COLO668 (cell line): ENCODE measurements around the gene RPS16.

Source experiments
- DNase-seq: peaks from one replicate; lab custom pipeline; 2025; ENCODE audit not compliant: unreplicated experiment; lab: John Stamatoyannopoulos, UW

The RPS16 gene

DNA sequence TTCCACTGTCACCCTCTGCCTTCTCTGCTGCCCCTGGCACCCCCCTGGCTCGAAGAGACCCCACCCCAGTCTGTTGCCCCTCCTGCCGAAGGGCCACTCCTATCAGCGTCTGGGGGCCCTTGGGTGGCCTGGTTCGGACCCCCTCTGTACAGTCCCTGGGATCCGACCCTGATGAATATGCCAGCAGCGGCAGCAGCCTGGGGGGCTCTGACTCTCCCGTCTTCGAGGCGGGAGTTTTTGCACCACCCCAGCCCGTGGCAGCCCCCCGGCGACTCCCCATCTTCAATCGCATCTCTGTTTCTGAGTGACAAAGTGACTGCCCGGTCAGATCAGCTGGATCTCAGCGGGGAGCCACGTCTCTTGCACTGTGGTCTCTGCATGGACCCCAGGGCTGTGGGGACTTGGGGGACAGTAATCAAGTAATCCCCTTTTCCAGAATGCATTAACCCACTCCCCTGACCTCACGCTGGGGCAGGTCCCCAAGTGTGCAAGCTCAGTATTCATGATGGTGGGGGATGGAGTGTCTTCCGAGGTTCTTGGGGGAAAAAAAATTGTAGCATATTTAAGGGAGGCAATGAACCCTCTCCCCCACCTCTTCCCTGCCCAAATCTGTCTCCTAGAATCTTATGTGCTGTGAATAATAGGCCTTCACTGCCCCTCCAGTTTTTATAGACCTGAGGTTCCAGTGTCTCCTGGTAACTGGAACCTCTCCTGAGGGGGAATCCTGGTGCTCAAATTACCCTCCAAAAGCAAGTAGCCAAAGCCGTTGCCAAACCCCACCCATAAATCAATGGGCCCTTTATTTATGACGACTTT lies 27.1 kb downstream of the RPS16 start:
- peak; percentile 34 for DNase-seq

GRCh38 chr19:39407660-39408391 lies 27.9 kb downstream of the RPS16 start:
- DNase-seq = peak; percentile 65

DNA sequence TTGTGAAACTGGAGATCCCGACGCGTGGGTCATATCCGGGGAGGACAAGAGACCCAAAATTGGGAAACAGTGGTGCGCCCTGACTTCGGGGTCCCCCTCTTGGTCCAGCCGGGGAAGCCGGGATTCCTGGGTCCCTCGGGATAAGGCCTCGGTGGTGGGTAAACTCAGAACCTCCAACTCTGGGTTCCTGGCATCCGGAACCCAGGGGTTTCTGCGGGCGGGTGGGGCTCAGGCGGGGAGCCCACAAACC lies 28.4 kb downstream of the RPS16 start:
- DNase-seq = no peak

- DNase-seq = peak; percentile 85
Measured at GRCh38 chr19:39406656-39407409, 28.9 kb downstream of the RPS16 start, which contains the start of gene ZFP36. Gene ZFP36 (plus strand): TSS chr19:39406847. CDS start chr19:39406905, 58 bp downstream.

DNA sequence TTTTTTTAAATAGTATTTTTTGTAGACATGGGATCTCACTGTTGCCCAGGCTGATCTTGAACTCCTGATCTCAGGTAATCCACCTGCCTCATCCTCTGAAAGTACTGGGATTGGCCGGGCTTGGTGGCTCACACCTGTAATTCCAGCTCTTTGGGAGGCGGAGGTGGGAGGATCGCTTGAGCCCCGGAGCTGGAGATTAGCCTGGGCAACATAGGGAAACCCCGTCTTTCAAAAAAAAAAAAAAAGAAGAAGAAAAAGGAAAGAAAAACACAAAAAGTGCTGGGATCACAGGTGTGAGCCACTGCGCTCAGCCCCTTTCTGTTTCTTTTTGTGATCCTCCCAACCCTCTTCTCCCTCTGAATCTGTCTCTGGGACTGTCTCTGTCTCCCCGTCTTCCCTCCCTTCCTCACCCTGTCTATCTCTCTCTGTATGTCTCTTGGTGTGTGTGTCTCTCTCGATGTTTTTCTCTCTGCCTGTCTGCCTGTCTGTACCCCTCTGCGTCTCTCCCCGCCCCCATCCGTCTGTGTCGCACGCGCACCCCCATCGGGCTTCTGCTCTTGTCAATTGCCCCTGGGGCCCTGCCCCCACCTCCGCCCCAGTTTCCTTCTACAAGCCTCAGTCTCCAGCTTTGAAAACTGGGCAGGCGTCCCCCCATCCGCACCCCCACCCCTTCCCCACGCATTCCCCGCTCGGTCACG lies 29.6 kb downstream of the RPS16 start:
- DNase-seq = no peak

DNA sequence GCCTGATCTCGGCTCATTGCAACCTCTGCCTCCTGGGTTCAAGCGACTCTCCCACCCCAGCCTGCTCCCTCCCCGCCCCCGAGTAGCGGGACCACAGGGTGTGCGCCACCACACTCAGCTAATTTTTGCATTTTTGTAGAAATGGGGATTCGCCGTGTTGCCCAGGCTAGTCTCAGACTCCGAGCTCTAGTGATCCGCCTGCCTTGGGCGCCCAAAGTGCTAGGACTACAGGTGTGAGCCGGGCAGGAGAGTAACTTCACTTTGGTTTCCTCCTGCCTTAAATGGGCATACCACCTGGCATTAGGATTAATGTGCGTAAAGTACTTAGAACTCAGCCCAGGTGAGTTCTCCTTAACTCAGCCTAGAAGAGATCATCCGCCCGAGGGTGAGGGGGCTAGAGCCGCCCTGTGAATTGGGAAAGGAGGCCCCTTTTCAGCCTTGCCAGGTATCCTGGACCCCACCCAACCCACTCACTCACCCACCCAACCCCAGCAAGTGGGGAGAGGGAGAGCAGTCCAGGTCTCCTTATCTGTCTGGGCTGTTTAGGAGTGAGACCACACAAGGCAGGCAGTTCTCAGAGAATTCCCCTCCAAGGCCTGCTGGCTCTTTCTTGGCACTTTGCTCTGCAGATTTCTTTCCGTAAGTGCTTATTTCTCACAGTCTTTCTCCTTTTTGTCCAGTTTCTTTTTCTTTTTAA lies 30.3 kb downstream of the RPS16 start:
- no peak for DNase-seq

GRCh38 chr19:39403331-39404312 lies 32.1 kb downstream of the RPS16 start:
- DNase-seq = peak; percentile 93

GRCh38 chr19:39402346-39403300 lies 33.1 kb downstream of the RPS16 start:
- DNase-seq = peak; percentile 88

DNA sequence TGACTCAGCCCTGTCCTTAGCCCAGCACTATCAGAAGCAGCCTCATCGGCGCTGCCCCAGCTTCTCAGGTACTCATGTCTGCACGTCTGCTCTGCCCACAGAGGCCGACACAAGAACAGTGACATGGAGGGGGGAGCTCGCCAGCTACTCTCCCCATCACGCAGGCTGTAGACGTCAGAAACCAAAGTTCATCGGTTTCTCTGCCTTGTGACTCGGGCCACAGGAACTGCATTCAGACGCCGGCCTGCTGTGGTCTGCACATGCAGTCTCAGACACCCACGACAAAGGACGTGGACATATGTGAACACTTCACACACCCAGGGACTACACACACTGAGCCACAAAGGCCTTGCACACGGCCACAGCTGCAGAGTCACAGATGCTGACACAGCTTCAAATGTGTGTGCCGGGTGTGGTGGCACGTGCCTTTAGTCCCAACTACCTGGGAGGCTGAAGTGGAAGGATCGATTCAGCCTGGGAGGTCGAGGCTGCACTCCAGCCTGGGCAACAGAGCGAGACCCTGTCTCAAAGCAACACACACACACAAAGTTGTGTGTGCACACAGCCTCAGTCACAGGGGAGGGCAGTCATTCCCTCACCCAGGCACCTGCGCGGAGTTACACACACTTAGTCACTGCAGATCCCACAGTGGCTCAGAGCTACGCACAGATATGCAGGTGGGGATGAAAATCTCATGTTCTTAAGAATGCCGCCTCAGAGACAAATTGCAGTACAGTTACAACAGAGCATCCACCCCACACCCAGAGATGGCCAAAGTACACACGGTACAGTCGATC lies 34.0 kb downstream of the RPS16 start:
- peak; percentile 49 for DNase-seq

DNA sequence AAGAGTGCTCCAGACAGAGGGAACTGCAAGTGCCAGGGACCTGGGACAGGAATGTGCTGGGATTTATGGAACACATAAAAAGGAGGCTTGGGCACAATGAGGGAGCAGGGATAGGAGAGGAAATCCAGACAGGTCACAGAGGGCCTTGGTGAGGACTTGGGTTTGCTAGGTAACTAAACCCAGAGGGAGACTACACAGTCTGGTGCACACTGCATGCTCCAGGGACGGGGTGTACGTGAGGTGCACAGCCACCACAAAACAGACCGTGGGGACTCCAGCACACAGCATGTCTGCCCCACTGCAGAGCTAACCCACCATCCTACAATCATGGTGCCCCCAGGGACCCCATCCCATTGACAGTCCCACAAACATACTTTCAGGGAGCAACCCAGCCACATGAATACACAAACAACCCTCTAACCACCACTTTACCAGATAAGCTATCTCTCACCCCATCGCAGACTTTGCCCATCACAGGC lies 34.6 kb downstream of the RPS16 start:
- DNase-seq = no peak

DNA sequence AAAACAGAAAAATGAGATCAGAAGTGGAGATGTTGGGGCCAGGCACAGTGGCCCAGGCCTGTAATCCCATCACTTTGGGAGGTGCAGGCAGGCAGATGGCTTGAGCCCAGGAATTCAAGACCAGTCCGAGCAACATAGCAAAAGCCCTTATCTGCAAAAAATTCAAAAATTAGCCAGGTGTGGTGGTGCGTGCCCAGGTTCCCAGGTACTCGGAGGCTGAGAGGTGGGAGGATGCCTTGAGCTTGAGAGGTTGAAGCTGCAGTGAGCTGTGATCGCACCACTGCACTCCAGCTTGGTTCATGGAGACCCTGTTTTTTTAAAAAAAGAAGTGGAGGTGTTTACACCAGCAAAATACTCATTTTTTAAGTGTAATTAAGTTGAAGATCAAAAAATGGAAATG lies 35.7 kb downstream of the RPS16 start:
- no peak for DNase-seq

GRCh38 chr19:39399668-39400050 lies 36.1 kb downstream of the RPS16 start:
- no peak for DNase-seq

- DNase-seq = no peak
Measured at GRCh38 chr19:39398297-39398864, 37.4 kb downstream of the RPS16 start.

GRCh38 chr19:39397360-39398296 lies 38.1 kb downstream of the RPS16 start:
- DNase-seq = peak; percentile 89

- DNase-seq = peak; percentile 98
Measured at GRCh38 chr19:39390751-39391437, 44.9 kb downstream of the RPS16 start, which contains the start of the genes MED29 and PAF1. Gene MED29 (plus strand): TSS chr19:39391378. CDS start chr19:39391423, 45 bp downstream. Gene PAF1 (minus strand): TSS chr19:39391106. CDS start chr19:39390864, 242 bp downstream.
